ENCODE data around the gene TDP2. TPM values are rescaled to one million over a fixed set of nuclear protein-coding genes. Genes with fewer than 3 reads are reported as not detected.

TDP2 gene
- total RNA-seq, 2 donors from 2014 or later: 209 to 408 TPM

- intact Hi-C loops (cut with DNase I): no loop called here
- no peak for DNase-seq
- H3K4me3 ChIP-seq: no peak overlapping the region
- H3K9me3 ChIP-seq: no peaks in the 10 kb centered on the region
- TF ChIP-seq, protein P1, sequence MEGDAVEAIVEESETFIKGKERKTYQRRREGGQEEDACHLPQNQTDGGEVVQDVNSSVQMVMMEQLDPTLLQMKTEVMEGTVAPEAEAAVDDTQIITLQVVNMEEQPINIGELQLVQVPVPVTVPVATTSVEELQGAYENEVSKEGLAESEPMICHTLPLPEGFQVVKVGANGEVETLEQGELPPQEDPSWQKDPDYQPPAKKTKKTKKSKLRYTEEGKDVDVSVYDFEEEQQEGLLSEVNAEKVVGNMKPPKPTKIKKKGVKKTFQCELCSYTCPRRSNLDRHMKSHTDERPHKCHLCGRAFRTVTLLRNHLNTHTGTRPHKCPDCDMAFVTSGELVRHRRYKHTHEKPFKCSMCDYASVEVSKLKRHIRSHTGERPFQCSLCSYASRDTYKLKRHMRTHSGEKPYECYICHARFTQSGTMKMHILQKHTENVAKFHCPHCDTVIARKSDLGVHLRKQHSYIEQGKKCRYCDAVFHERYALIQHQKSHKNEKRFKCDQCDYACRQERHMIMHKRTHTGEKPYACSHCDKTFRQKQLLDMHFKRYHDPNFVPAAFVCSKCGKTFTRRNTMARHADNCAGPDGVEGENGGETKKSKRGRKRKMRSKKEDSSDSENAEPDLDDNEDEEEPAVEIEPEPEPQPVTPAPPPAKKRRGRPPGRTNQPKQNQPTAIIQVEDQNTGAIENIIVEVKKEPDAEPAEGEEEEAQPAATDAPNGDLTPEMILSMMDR (IDR thresholded peaks at IDR 0.05): no peak
- no peak overlapping the region for H3K27ac ChIP-seq
- H3K4me1 ChIP-seq: no peaks in the 10 kb centered on the region
- no peaks in the 10 kb centered on the region for H3K36me3 ChIP-seq
- no peak overlapping the region for H3K9ac ChIP-seq (ENCODE audit: low read depth in 2 of 2, low read length in 2 of 2)
- no peaks in the 10 kb centered on the region for H3K27me3 ChIP-seq
Observed at GRCh38 chr6:24613361-24614042, 53.2 kb downstream of the TDP2 start.

DNA sequence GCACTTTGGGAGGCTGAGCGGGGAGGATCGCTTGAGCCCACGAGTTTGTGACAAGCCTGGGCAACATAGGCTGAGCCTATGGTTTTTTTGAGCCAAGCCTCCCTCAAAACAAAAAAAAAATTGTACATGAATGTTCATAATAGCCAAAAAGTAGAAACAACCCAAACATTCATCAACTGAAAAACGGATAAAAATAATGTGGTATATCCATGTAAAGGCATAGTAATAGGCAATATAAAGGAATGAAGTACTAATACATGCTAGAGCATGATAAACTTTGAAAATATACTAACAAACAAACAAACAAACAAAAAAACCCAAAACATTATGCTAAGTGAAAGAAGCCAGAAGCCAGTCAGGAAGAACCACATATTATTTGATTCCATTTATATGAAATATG lies 56.0 kb downstream of the TDP2 start:
- H3K9me3 ChIP-seq: no peaks in the 10 kb centered on the region
- intact Hi-C loops (cut with DNase I): no loop called here

GRCh38 chr6:24607310-24608105 lies 59.2 kb downstream of the TDP2 start:
- intact Hi-C loops (cut with DNase I): no loop called here
- H3K9ac ChIP-seq (ENCODE audit: low read depth in 2 of 2, low read length in 2 of 2): no peak overlapping the region

More for the DNA sequence above, 56.0 kb downstream of the TDP2 start:
- TF ChIP-seq, protein P1 (IDR thresholded peaks at IDR 0.05): no peak
- H3K27ac ChIP-seq: no peak overlapping the region
- no peaks in the 10 kb centered on the region for H3K4me1 ChIP-seq
- H3K36me3 ChIP-seq: no peaks in the 10 kb centered on the region
- H3K4me3 ChIP-seq: no peak overlapping the region
- no peak for DNase-seq
- no peak overlapping the region for H3K9ac ChIP-seq (ENCODE audit: low read depth in 2 of 2, low read length in 2 of 2)
- H3K27me3 ChIP-seq: no peaks in the 10 kb centered on the region

GRCh38 chr6:24606200-24606930 lies 60.3 kb downstream of the TDP2 start:
- Histone ChIP-seq H3K27ac (no peak overlapping the region), H3K36me3 (no peaks in the 10 kb centered on the region), H3K4me1 (no peaks in the 10 kb centered on the region), H3K9ac (ENCODE audit: low read depth in 2 of 2, low read length in 2 of 2) (no peak overlapping the region), H3K4me3 (no peak overlapping the region), H3K27me3 (no peaks in the 10 kb centered on the region), H3K9me3 (no peaks in the 10 kb centered on the region)
- TF ChIP-seq, protein P1 (IDR thresholded peaks at IDR 0.05): no peak
- DNase-seq: no peak
- intact Hi-C loops (cut with DNase I): no loop called here

More at GRCh38 chr6:24607310-24608105, 59.2 kb downstream of the TDP2 start:
- Histone ChIP-seq H3K36me3 (no peaks in the 10 kb centered on the region), H3K9me3 (no peaks in the 10 kb centered on the region), H3K27ac (no peak overlapping the region), H3K4me3 (no peak overlapping the region), H3K4me1 (no peaks in the 10 kb centered on the region), H3K27me3 (no peaks in the 10 kb centered on the region)
- DNase-seq: no peak
- TF ChIP-seq, protein P1 (IDR thresholded peaks at IDR 0.05): no peak

DNA sequence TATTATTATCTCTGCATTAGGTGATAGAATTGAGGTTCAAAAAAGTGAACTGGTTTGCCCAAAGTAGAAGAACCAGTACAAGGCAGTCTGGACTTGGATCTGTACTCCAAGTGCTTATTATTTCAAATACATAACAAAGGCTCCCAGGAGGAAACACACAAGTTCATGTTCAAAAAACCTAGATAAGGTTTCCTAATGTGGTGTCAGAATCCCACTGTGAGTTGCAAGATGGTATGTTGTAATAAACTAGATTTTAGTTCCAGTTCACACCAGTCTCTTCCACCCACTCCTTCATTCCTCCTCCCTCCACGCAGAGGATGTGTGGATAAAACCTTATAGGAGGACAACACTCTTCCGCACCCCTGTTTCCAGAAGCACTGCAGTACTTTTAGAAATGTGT lies 63.5 kb downstream of the TDP2 start:
- no peak for DNase-seq
- intact Hi-C loops (cut with DNase I): no loop called here
- H3K9ac ChIP-seq (ENCODE audit: low read depth in 2 of 2, low read length in 2 of 2): no peak overlapping the region
- H3K4me3 ChIP-seq: no peak overlapping the region
- no peaks in the 10 kb centered on the region for H3K27me3 ChIP-seq
- H3K36me3 ChIP-seq: no peaks in the 10 kb centered on the region
- H3K4me1 ChIP-seq: no peaks in the 10 kb centered on the region
- H3K9me3 ChIP-seq: no peaks in the 10 kb centered on the region
- no peak overlapping the region for H3K27ac ChIP-seq
- TF ChIP-seq, protein P1 (IDR thresholded peaks at IDR 0.05): no peak
